Upper lobe of left lung (tissue), 6 donors: ENCODE measurements around the gene ROS1. TPM values are rescaled to one million over a fixed set of nuclear protein-coding genes. Genes with fewer than 3 reads are reported as not detected.

Experiments used
- ATAC-seq, 2 donors: fragments of 200-7000 bp; cut with Tn5 transposase; one replicate each; pipeline ENCODE4 v1.9.1; 2022; ENCODE audit warnings: mild to moderate bottlenecking in 2 of 2, moderate library complexity in 2 of 2; ENCODE audit not compliant: low FRiP score in 2 of 2
- DNase-seq, 2 donors: peaks; one replicate each; pipeline ENCODE4 v3.0.0-alpha.2; 2019 to 2020
- H3K27ac ChIP-seq, 4 donors: fragments of 200-600 bp; sonication (generic); one replicate each; pipeline ENCODE4 v1.5.1; 2016 to 2019
- H3K27me3 ChIP-seq, 4 donors: fragments of 200-600 bp; sonication (generic); one replicate each; pipeline ENCODE4 v1.5.1; 2017 to 2019
- H3K36me3 ChIP-seq, 4 donors: fragments of 200-600 bp; sonication (generic); one replicate each; pipeline ENCODE4 v1.5.1; 2016 to 2019
- H3K4me1 ChIP-seq, 4 donors: fragments of 200-600 bp; sonication (generic); one replicate each; pipeline ENCODE4 v1.5.1; 2018 to 2019
- H3K4me3 ChIP-seq, 4 donors: fragments of 200-600 bp; sonication (generic); one replicate each; pipeline ENCODE4 v1.5.1; 2017 to 2019; ENCODE audit warnings: mild to moderate bottlenecking in 2 of 4, moderate library complexity in 1 of 4
- H3K9me3 ChIP-seq, 4 donors: fragments of 200-600 bp; sonication (generic); one replicate each; pipeline ENCODE4 v1.5.1; 2018 to 2019
- CTCF ChIP-seq, 6 experiments: fragments of 450-650 bp in 4 of 6; fragments of 200-600 bp in 2 of 6; sonication (generic) in 2 of 6; IDR thresholded peaks; one replicate each; pipeline ENCODE4 v1.5.1; 2016 to 2019; ENCODE audit warnings: antibody characterized with exemption in 6 of 6
- EP300 ChIP-seq, 4 donors: sonication (generic); formaldehyde crosslinking; IDR thresholded peaks; one replicate each; pipeline ENCODE4 v1.5.1; 2017; ENCODE audit warnings: antibody characterized with exemption in 4 of 4, control low read depth in 2 of 4
- POLR2A ChIP-seq, 4 donors: fragments of 450-650 bp; IDR thresholded peaks; one replicate each; pipeline ENCODE4 v1.5.1; 2016 to 2017; ENCODE audit warnings: antibody characterized with exemption in 4 of 4, mild to moderate bottlenecking in 2 of 4
- POLR2AphosphoS5 ChIP-seq, 2 donors: sonication (generic); formaldehyde crosslinking; IDR thresholded peaks; one replicate each; pipeline ENCODE4 v1.5.1; 2017; ENCODE audit warnings: antibody characterized with exemption in 2 of 2
- WGBS, 2 donors: methylation state at CpG; one replicate each; pipeline ENCODE4 v1.1.5; 2017 to 2018; 5-methylcytosine and 5-hydroxymethylcytosine counted together
- total RNA-seq, 6 donors: library from RNA; depleted of rRNA in 4 of 6; stranded (reverse); fragments of >200 nt in 4 of 6; gene quantifications; one replicate each; pipeline versions ENCODE4 v1.1.0 to v1.2.1, GENCODE V29; 2016 to 2021
- donor health status: DM: no; HTN: no; CAD: no; lungs with moderate emphysema.
- donor health status: DM: no; HTN: yes; CAD: no; lungs with severe emphysema.

ROS1 gene
- total RNA-seq, 6 donors from 2014 or later, result 39.1 to 190 (median 114) TPM

- Histone ChIP-seq H3K27me3 (no peaks in the 10 kb centered on the region), H3K27ac (no peak overlapping the region), H3K9me3 (no peaks in the 10 kb centered on the region), H3K4me1 (peaks cover 0 to 9% (median 0%) of the 10 kb centered on the region in 4 donors), H3K4me3 (no peak overlapping the region), H3K36me3 (no peaks in the 10 kb centered on the region)
- DNase-seq (no peak), ATAC-seq (no peak)
- TF ChIP-seq POLR2A (IDR thresholded peaks at IDR 0.05) (no peak), POLR2AphosphoS5 (IDR thresholded peaks at IDR 0.05) (no peak), EP300 (IDR thresholded peaks at IDR 0.05) (no peak), CTCF (IDR thresholded peaks at IDR 0.05) (no peak)
- 81 to 94% methylated on average over 2 of the region's 2 CpGs for WGBS, 2 donors
Measured at GRCh38 chr6:117304446-117304845, 121.3 kb downstream of the ROS1 start.

- peaks cover 0 to 9% (median 0%) of the 10 kb centered on the region in 4 donors for H3K4me1 ChIP-seq
- no peaks in the 10 kb centered on the region for H3K9me3 ChIP-seq
- H3K27ac ChIP-seq, result no peak overlapping the region
- 74 to 84% methylated on average over 2 to 3 of the region's 3 CpGs for WGBS, 2 donors
- TF ChIP-seq CTCF (IDR thresholded peaks at IDR 0.05) (no peak), POLR2A (IDR thresholded peaks at IDR 0.05) (no peak), EP300 (IDR thresholded peaks at IDR 0.05) (no peak), POLR2AphosphoS5 (IDR thresholded peaks at IDR 0.05) (no peak)
- no peak for ATAC-seq
- no peak for DNase-seq
- H3K27me3 ChIP-seq, result no peaks in the 10 kb centered on the region
- H3K4me3 ChIP-seq, result no peak overlapping the region
- no peaks in the 10 kb centered on the region for H3K36me3 ChIP-seq
Measured at GRCh38 chr6:117303323-117303722, 122.4 kb downstream of the ROS1 start.

- Histone ChIP-seq H3K4me3 (no peak overlapping the region), H3K9me3 (no peaks in the 10 kb centered on the region), H3K27me3 (no peaks in the 10 kb centered on the region), H3K36me3 (no peaks in the 10 kb centered on the region), H3K4me1 (no peaks in the 10 kb centered on the region), H3K27ac (no peak overlapping the region)
- DNase-seq (no peak), ATAC-seq (no peak)
- no peak for TF ChIP-seq EP300 (IDR thresholded peaks at IDR 0.05)
- no peak for TF ChIP-seq POLR2A (IDR thresholded peaks at IDR 0.05)
- WGBS, 2 donors, result 89 to 94% methylated on average over 3 of the region's 3 CpGs
Measured at GRCh38 chr6:117298941-117299340, 126.8 kb downstream of the ROS1 start.

- no peak for ATAC-seq
- no peak for DNase-seq
- Histone ChIP-seq H3K27ac (no peak overlapping the region), H3K36me3 (no peaks in the 10 kb centered on the region), H3K9me3 (no peaks in the 10 kb centered on the region), H3K27me3 (no peaks in the 10 kb centered on the region), H3K4me3 (no peak overlapping the region), H3K4me1 (no peaks in the 10 kb centered on the region)
- no peak for TF ChIP-seq POLR2AphosphoS5 (IDR thresholded peaks at IDR 0.05)
- no peak for TF ChIP-seq EP300 (IDR thresholded peaks at IDR 0.05)
- TF ChIP-seq CTCF (IDR thresholded peaks at IDR 0.05), result no peak
- no peak for TF ChIP-seq POLR2A (IDR thresholded peaks at IDR 0.05)
- 46 to 54% methylated on average over 3 of the region's 3 CpGs for WGBS, 2 donors
Measured at GRCh38 chr6:117290173-117290846, 135.4 kb downstream of the ROS1 start.

GRCh38 chr6:117288083-117288715 is 137.5 kb downstream of the ROS1 start:
- H3K4me1 ChIP-seq, result no peaks in the 10 kb centered on the region
- 67 to 70% methylated on average over 3 of the region's 3 CpGs for WGBS, 2 donors
- TF ChIP-seq POLR2A (IDR thresholded peaks at IDR 0.05), result no peak
- TF ChIP-seq EP300 (IDR thresholded peaks at IDR 0.05), result no peak
- no peak for TF ChIP-seq CTCF (IDR thresholded peaks at IDR 0.05)
- TF ChIP-seq POLR2AphosphoS5 (IDR thresholded peaks at IDR 0.05), result no peak
- DNase-seq (no peak), ATAC-seq (no peak)
- H3K27ac ChIP-seq, result no peak overlapping the region
- H3K27me3 ChIP-seq, result no peaks in the 10 kb centered on the region
- no peak overlapping the region for H3K4me3 ChIP-seq
- no peaks in the 10 kb centered on the region for H3K36me3 ChIP-seq
- no peaks in the 10 kb centered on the region for H3K9me3 ChIP-seq
